ENCODE results near the gene OLFM1.

- no peak for TF ChIP-seq POLR2A (IDR thresholded peaks at IDR 0.05)
- TF ChIP-seq, protein P1, sequence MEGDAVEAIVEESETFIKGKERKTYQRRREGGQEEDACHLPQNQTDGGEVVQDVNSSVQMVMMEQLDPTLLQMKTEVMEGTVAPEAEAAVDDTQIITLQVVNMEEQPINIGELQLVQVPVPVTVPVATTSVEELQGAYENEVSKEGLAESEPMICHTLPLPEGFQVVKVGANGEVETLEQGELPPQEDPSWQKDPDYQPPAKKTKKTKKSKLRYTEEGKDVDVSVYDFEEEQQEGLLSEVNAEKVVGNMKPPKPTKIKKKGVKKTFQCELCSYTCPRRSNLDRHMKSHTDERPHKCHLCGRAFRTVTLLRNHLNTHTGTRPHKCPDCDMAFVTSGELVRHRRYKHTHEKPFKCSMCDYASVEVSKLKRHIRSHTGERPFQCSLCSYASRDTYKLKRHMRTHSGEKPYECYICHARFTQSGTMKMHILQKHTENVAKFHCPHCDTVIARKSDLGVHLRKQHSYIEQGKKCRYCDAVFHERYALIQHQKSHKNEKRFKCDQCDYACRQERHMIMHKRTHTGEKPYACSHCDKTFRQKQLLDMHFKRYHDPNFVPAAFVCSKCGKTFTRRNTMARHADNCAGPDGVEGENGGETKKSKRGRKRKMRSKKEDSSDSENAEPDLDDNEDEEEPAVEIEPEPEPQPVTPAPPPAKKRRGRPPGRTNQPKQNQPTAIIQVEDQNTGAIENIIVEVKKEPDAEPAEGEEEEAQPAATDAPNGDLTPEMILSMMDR (IDR thresholded peaks at IDR 0.05), result no peak
Measured at GRCh38 chr9:135045928-135046738, 41.3 kb upstream of the OLFM1 start.

Data from breast epithelium (tissue), 3 donors.